Measurements from ENCODE around the gene MYO15B.

The MYO15B gene

GRCh38 chr17:75552425-75553294 lies 34.9 kb upstream of the MYO15B start:
- no peak for TF ChIP-seq ZNF274 (IDR thresholded peaks at IDR 0.05; ENCODE audit: low read depth, low read length)
- no peak overlapping the region for H3K4me3 ChIP-seq (ENCODE audit: low read length)

GRCh38 chr17:75553295-75554110 lies 34.1 kb upstream of the MYO15B start:
- no peak overlapping the region for H3K4me3 ChIP-seq (ENCODE audit: low read length)
- TF ChIP-seq ZNF274 (IDR thresholded peaks at IDR 0.05; ENCODE audit: low read depth, low read length): no peak

- TF ChIP-seq ZNF274 (IDR thresholded peaks at IDR 0.05; ENCODE audit: low read depth, low read length): no peak
These were observed 31.9 kb upstream of the MYO15B start for GRCh38 chr17:75555679-75556153.

GRCh38 chr17:75557075-75557851 lies 30.3 kb upstream of the MYO15B start:
- H3K4me3 ChIP-seq (ENCODE audit: low read length): no peak overlapping the region
- TF ChIP-seq ZNF274 (IDR thresholded peaks at IDR 0.05; ENCODE audit: low read depth, low read length): no peak

More at GRCh38 chr17:75555679-75556153, 31.9 kb upstream of the MYO15B start:
- no peak overlapping the region for H3K4me3 ChIP-seq (ENCODE audit: low read length)

- no peak for TF ChIP-seq ZNF274 (IDR thresholded peaks at IDR 0.05; ENCODE audit: low read depth, low read length)
- no peak overlapping the region for H3K4me3 ChIP-seq (ENCODE audit: low read length)
These were observed 29.5 kb upstream of the MYO15B start for GRCh38 chr17:75557852-75558665.

GRCh38 chr17:75558666-75559530 lies 28.7 kb upstream of the MYO15B start:
- no peak for TF ChIP-seq ZNF274 (IDR thresholded peaks at IDR 0.05; ENCODE audit: low read depth, low read length)
- no peak overlapping the region for H3K4me3 ChIP-seq (ENCODE audit: low read length)

- no peak for TF ChIP-seq ZNF274 (IDR thresholded peaks at IDR 0.05; ENCODE audit: low read depth, low read length)
- H3K4me3 ChIP-seq (ENCODE audit: low read length): no peak overlapping the region
These were observed 27.6 kb upstream of the MYO15B start for GRCh38 chr17:75559958-75560533.

GRCh38 chr17:75561927-75562603 lies 25.5 kb upstream of the MYO15B start:
- TF ChIP-seq ZNF274 (IDR thresholded peaks at IDR 0.05; ENCODE audit: low read depth, low read length): no peak
- no peak overlapping the region for H3K4me3 ChIP-seq (ENCODE audit: low read length)

GRCh38 chr17:75563063-75563758 lies 24.4 kb upstream of the MYO15B start:
- no peak for TF ChIP-seq ZNF274 (IDR thresholded peaks at IDR 0.05; ENCODE audit: low read depth, low read length)
- H3K4me3 ChIP-seq (ENCODE audit: low read length): no peak overlapping the region

- TF ChIP-seq ZNF274 (IDR thresholded peaks at IDR 0.05; ENCODE audit: low read depth, low read length): no peak
- H3K4me3 ChIP-seq (ENCODE audit: low read length): no peak overlapping the region
These were observed 23.4 kb upstream of the MYO15B start for GRCh38 chr17:75564195-75564594.

- no peak for TF ChIP-seq ZNF274 (IDR thresholded peaks at IDR 0.05; ENCODE audit: low read depth, low read length)
- no peak overlapping the region for H3K4me3 ChIP-seq (ENCODE audit: low read length)
These were observed 22.5 kb upstream of the MYO15B start for GRCh38 chr17:75565066-75565465.

All from GM08714 (cell line).